Superior temporal gyrus (tissue), 1 donor: ENCODE measurements around the gene AMBN.

Experiments used
- DNase-seq: peaks from one replicate; pipeline ENCODE4 v3.0.0-alpha.2; 2016; ENCODE audit errors: extremely low spot score

Gene AMBN, protein sequence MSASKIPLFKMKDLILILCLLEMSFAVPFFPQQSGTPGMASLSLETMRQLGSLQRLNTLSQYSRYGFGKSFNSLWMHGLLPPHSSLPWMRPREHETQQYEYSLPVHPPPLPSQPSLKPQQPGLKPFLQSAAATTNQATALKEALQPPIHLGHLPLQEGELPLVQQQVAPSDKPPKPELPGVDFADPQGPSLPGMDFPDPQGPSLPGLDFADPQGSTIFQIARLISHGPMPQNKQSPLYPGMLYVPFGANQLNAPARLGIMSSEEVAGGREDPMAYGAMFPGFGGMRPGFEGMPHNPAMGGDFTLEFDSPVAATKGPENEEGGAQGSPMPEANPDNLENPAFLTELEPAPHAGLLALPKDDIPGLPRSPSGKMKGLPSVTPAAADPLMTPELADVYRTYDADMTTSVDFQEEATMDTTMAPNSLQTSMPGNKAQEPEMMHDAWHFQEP

DNA sequence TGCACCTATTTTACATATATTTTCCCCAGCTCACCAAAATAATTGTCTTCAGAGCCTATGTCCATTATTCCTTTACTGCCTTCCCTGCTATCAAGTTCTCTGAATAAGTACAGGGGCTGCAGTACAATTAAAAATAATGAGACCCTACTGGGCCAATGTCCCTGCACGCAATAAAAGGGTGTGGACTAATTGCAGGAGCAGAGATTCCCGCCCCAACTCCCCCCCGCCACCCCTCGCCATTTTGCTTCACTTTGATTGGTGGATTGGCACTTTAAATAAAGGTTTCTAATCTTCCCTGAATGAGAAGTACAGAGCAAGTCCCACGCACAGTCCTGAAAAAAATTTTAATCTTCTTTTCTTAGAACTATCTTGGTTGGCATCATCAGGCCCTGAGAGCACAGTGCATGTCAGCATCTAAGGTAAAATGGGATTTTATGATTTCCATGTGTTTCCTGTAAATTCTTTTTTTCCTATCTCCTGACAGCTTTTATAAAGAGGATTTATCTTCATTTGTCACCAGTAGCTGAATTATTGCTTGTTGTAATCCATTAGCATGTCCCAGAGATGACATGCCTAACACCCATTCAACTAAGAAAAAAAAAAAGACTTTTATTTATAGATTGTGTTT is at the start of gene AMBN:
TSS of gene AMBN (plus strand) at position 302 of the 628 bp plus-strand sequence. CDS start at position 405, 103 bp downstream.
- no peak for DNase-seq

- DNase-seq, result no peak
Observed at GRCh38 chr4:70544279-70544868, 47.7 kb upstream of the AMBN start.

- DNase-seq, result no peak
Observed at GRCh38 chr4:70556856-70557255, 35.2 kb upstream of the AMBN start.

DNA sequence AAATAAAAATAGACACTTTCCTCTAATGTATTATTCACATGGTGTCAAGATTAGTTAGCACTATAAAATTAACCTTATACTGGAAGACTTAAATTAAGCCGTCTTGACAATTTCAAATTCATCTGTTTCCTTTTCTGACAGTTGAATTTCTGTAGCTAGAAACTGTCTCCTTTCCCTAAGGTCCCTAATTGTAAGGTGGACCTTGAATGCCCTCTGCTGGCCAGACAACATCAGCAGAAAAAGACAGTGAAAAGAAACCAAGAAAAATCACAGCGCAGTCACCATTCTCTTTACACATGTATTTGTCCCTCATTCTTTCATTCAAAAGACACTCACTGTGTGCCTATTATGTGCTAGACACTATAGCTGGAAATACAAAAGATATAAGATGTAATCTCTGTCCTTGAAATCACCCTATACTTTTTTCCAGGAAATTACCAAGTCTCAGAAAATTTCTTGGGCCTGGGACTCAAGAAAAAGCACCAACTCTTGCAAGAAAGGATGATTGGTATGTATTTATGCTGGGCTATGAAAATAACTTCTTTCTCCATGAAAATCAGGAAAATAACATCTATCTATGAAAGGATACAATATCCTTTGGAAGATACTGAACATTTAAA is 32.7 kb upstream of the AMBN start:
- peak; percentile 80 for DNase-seq

GRCh38 chr4:70559924-70560323 is 32.1 kb upstream of the AMBN start:
- DNase-seq, result no peak

GRCh38 chr4:70564033-70564432 is 28.0 kb upstream of the AMBN start:
- DNase-seq, result no peak

GRCh38 chr4:70570796-70571195 is 21.3 kb upstream of the AMBN start:
- no peak for DNase-seq

- DNase-seq, result no peak
Observed at GRCh38 chr4:70571772-70572171, 20.3 kb upstream of the AMBN start.

GRCh38 chr4:70575964-70576363 is 16.1 kb upstream of the AMBN start:
- no peak for DNase-seq

DNA sequence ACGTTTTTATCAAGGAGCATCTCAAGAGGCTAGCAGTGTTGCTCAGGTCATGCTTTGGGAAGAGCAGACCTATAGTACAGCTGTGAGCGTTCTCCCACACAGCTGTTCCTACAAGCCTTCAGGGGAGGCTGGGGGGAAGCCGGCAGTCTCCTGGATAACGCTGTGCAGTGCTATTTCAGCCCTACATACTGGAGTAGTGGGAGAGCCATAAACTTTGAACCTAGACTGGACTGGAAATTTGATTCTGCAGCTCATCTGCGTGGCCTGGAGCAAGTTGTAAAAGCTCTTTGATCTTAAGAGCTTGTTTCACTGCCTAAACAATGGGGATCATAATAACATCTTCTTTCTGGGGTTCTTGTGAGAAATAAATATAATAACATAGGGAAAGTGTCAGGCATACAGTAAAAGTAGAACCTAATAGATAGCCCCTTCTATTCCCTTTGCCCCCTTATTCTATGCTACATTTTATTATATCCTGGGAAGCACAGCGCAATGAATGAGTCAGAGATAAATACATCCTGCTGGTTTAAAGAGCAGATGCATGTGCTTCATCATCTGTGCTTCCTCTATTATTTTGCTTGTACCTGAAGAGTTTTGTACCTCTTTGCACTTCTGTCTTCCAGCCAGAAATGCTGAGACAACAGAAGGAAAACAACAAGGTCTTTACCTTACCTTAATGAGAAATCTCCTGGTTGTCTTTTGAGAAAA is 14.7 kb upstream of the AMBN start:
- no peak for DNase-seq

- DNase-seq, result no peak
Observed at GRCh38 chr4:70581980-70582379, 10.1 kb upstream of the AMBN start.

- no peak for DNase-seq
Observed at GRCh38 chr4:70583952-70584834, 7.9 kb upstream of the AMBN start.

DNA sequence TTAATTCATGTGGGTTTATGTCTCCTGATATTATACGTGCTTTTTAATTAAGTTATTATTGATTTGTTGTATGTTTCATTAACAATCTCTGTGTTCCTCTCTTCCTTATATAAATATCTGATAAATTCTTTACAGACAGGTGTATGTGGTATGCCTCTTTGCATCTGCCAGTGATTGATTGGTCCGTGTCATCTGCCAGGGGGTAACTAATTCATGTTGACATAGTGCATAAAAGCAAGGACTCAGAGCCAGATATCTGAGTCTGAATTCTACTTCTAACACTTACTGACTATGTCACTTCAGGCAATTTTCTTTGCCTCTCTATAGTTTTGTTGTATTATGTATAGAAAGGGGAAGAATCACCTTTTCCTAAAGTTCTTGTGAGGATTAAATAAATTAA is 5.2 kb upstream of the AMBN start:
- DNase-seq, result no peak

- no peak for DNase-seq
Observed at GRCh38 chr4:70589785-70590184, 2.3 kb upstream of the AMBN start.

DNA sequence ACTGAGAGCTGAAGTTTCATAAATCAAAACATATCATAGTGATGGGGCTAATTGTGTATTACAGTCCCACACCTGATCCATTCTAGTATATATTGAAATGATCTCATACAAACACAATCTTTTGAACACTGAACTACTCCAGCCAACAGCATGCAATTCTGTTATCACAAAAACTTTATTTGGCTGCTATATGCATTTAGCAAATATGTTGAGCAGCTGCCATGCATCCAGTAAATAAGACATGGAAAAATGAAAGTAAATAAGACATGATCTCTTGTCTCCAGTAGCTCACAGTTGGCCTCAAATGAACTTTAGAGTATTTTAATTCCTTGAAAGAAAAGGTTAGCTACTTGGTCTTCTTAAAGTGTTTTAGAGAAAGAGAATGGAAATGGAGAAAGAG is 2.1 kb downstream of the AMBN start:
- DNase-seq, result no peak

GRCh38 chr4:70600305-70600704 is 8.2 kb downstream of the AMBN start:
- DNase-seq, result no peak

DNA sequence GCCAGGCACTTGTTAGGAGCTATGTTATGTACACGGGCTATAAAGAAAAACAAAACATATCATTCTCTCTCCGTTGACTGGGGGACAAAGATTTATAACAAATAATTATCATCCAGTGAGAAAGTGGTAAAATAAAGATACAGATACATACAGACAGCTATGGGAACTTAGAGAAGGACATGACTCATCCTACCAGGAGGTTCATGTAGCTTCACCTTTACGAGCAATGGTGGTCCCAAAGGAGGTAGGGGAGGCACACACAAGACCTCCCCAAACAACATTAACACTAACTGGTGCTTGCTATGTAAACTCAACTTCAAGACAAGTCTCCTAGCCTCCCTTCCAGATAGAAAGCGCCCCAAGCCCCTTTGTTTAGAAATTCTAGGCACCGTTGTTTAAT is 8.9 kb downstream of the AMBN start:
- no peak for DNase-seq

DNA sequence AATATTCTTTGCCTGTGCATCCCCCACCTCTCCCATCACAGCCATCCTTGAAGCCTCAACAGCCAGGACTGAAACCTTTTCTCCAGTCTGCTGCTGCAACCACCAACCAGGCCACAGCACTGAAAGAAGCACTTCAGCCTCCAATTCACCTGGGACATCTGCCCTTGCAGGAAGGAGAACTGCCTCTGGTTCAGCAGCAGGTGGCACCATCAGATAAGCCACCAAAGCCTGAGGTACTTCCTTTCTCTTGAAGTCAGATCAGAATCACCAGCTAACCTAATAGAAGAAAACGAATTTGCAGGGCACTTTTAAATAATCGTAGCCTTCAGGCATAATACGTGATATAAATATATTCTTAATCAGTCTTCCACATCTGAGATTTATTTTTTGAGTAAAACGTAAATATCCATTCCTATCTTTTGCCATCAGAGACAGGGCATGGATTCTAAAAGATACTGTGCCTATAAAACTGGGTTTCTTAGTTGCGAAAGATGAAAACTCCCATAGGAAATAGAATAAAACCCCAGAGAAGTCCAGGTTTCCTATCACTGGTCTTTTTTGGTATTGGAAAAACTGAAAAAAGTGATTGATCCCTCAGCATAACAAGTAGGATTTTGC is 9.5 kb downstream of the AMBN start:
- peak; percentile 50 for DNase-seq

- no peak for DNase-seq
Observed at GRCh38 chr4:70603856-70604255, 11.8 kb downstream of the AMBN start.

- no peak for DNase-seq
Observed at GRCh38 chr4:70606459-70606858, 14.4 kb downstream of the AMBN start.
